Thyroid gland (tissue), 4 donors: ENCODE measurements around the gene NEUROD6. TPM values are rescaled to one million over a fixed set of nuclear protein-coding genes. Genes with fewer than 3 reads are reported as not detected.
A peak's percentile ranks its signal among the peaks of the same experiment; 100 is the strongest.

Source experiments
- DNase-seq, 2 donors: peaks; one replicate each; pipeline ENCODE4 v3.0.0-alpha.2; 2019
- H3K27ac ChIP-seq, 3 donors: fragments of 200-600 bp; sonication (generic); 1 replicate in 2 of 3; 2 replicates in 1 of 3; pipeline ENCODE4 v1.5.1; 2016 to 2019; ENCODE audit warnings: mild to moderate bottlenecking in 1 of 3, moderate library complexity in 1 of 3
- H3K27me3 ChIP-seq: fragments of 200-600 bp; sonication (generic); one replicate; pipeline ENCODE4 v1.5.1; 2019
- H3K36me3 ChIP-seq, 2 donors: fragments of 200-600 bp; sonication (generic); one replicate each; pipeline ENCODE4 v1.5.1; 2016 to 2019
- H3K4me1 ChIP-seq, 2 donors: fragments of 200-600 bp; sonication (generic); one replicate each; pipeline ENCODE4 v1.5.1; 2017 to 2019
- H3K4me3 ChIP-seq, 3 donors: fragments of 200-600 bp; sonication (generic); replicated peaks in 1 of 3; 1 replicate in 2 of 3; 2 replicates in 1 of 3; pipeline ENCODE4 v1.5.1; 2016; ENCODE audit warnings: mild to moderate bottlenecking in 1 of 3
- H3K9me3 ChIP-seq: fragments of 200-600 bp; sonication (generic); one replicate; pipeline ENCODE4 v1.5.1; 2017
- POLR2A ChIP-seq, 2 donors: fragments of 450-650 bp; IDR thresholded peaks; one replicate each; pipeline ENCODE4 v1.6.1; 2017; ENCODE audit warnings: antibody characterized with exemption in 2 of 2, mild to moderate bottlenecking in 2 of 2, moderate library complexity in 1 of 2
- WGBS, 2 donors: methylation state at CpG; one replicate each; pipeline ENCODE4 v1.1.5; 2017; 5-methylcytosine and 5-hydroxymethylcytosine counted together
- intact Hi-C: fragments of 100-400 bp; cut with DNase I; formaldehyde crosslinking; loops from one replicate; pipeline ENCODE4 v1.15.1; 2023
- total RNA-seq, 4 donors: library from RNA; depleted of rRNA; stranded (reverse); fragments of >200 nt; gene quantifications; one replicate each; pipeline ENCODE4 v1.2.3, GENCODE V29; 2016
- TF ChIP-seq, protein P1 (sequence below), 6 experiments: fragments of 200-600 bp in 3 of 6; fragments of 450-650 bp in 3 of 6; sonication (generic) in 3 of 6; IDR thresholded peaks; one replicate each; pipeline ENCODE4 v1.5.1; 2016 to 2019; ENCODE audit warnings: antibody characterized with exemption in 6 of 6, mild to moderate bottlenecking in 2 of 6, inconsistent platforms in 1 of 6, moderate library complexity in 1 of 6

Gene NEUROD6
- total RNA-seq = not detected

DNA sequence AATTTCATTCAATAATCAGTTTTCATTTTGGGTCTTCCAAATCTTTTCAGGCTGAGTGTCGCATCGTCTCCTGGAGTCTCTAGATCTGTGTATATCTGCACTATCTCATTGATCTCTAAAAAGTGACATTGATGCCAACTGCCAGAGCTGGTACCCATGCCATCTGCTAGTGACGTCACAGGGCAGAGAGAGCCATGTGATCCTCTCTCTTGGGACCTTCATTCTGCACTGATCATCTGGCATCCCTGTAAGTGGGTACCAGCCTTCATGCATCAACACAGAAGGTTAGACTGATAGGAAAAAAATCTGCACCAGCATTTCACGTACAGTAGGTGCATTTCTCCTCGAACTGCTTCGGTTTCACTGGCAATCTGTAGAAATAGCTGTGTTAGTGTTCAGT lies at the start of gene NEUROD6:
TSS of gene NEUROD6 (minus strand) at position 124 of the 400 bp plus-strand sequence. CDS start 1,458 bp downstream, outside the sequence.
- intact Hi-C loops = no loop called here
- peaks cover 0 to 3% of the 10 kb centered on the region in 2 donors for H3K4me1 ChIP-seq
- H3K27me3 ChIP-seq = peaks cover 4% of the 10 kb centered on the region
- H3K27ac ChIP-seq = no peak within 1 kb of the TSS
- no peaks in the 10 kb centered on the region for H3K9me3 ChIP-seq
- WGBS, 2 donors = 80 to 83% methylated on average over 6 of the region's 6 CpGs
- TF ChIP-seq, protein P1, sequence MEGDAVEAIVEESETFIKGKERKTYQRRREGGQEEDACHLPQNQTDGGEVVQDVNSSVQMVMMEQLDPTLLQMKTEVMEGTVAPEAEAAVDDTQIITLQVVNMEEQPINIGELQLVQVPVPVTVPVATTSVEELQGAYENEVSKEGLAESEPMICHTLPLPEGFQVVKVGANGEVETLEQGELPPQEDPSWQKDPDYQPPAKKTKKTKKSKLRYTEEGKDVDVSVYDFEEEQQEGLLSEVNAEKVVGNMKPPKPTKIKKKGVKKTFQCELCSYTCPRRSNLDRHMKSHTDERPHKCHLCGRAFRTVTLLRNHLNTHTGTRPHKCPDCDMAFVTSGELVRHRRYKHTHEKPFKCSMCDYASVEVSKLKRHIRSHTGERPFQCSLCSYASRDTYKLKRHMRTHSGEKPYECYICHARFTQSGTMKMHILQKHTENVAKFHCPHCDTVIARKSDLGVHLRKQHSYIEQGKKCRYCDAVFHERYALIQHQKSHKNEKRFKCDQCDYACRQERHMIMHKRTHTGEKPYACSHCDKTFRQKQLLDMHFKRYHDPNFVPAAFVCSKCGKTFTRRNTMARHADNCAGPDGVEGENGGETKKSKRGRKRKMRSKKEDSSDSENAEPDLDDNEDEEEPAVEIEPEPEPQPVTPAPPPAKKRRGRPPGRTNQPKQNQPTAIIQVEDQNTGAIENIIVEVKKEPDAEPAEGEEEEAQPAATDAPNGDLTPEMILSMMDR (IDR thresholded peaks at IDR 0.05) = no peak
- TF ChIP-seq POLR2A (IDR thresholded peaks at IDR 0.05) = no peak
- no peak for DNase-seq
- H3K4me3 ChIP-seq = no peak within 1 kb of the TSS
- H3K36me3 ChIP-seq = no peaks in the 10 kb centered on the region

DNA sequence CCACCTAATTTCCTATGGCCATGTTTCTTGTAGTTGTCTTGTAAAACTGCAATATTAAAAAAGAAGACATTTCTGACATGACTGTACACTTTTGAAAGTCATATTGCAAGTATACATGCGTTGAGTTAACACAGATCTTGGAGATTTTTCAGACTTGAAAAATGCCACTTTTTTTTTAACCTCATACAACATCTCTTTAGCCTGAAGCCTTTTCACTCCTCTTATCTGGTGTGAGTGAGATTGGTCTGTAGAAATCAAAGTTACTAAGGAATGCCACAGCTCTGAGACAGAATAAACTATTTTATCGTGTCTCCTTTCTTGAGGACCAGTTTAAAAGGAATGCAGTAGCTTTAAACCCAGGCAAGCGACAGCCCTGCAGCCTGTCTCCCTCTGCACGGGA lies 43.9 kb upstream of the NEUROD6 start:
- TF ChIP-seq, protein P1 (IDR thresholded peaks at IDR 0.05) = no peak
- TF ChIP-seq POLR2A (IDR thresholded peaks at IDR 0.05) = no peak
- H3K27me3 ChIP-seq = no peaks in the 10 kb centered on the region
- H3K4me1 ChIP-seq = no peaks in the 10 kb centered on the region
- no peak overlapping the region for H3K4me3 ChIP-seq
- no peaks in the 10 kb centered on the region for H3K36me3 ChIP-seq
- no peaks in the 10 kb centered on the region for H3K9me3 ChIP-seq
- 32 to 36% methylated on average over 4 of the region's 4 CpGs for WGBS, 2 donors
- intact Hi-C loops = no loop called here
- H3K27ac ChIP-seq = no peak overlapping the region
- no peak for DNase-seq

DNA sequence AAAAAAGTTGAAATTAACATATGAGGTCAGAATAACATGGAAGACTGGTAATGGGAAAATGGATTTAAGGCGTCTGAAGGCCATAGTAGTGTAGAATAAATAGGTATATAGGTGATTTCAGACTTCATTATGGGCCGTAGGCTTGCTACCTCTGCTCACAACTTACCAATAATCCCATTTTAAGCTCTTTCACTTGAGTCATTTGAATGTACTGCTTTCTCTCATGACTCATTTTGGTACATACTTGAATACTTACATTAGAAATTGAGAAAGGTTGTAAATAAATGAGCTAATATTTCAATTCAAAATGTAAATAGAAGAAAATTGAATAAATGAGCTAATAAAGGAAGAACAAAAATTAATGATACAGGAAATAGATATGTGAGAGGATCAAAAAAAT lies 42.2 kb upstream of the NEUROD6 start:
- no peak for DNase-seq
- no peak for TF ChIP-seq POLR2A (IDR thresholded peaks at IDR 0.05)
- TF ChIP-seq, protein P1 (IDR thresholded peaks at IDR 0.05) = no peak
- H3K4me1 ChIP-seq = no peaks in the 10 kb centered on the region
- H3K27me3 ChIP-seq = no peaks in the 10 kb centered on the region
- 76 to 85% methylated on average over 2 of the region's 2 CpGs for WGBS, 2 donors
- H3K9me3 ChIP-seq = no peaks in the 10 kb centered on the region
- no peaks in the 10 kb centered on the region for H3K36me3 ChIP-seq
- intact Hi-C loops = no loop called here
- H3K4me3 ChIP-seq = no peak overlapping the region
- no peak overlapping the region for H3K27ac ChIP-seq

DNA sequence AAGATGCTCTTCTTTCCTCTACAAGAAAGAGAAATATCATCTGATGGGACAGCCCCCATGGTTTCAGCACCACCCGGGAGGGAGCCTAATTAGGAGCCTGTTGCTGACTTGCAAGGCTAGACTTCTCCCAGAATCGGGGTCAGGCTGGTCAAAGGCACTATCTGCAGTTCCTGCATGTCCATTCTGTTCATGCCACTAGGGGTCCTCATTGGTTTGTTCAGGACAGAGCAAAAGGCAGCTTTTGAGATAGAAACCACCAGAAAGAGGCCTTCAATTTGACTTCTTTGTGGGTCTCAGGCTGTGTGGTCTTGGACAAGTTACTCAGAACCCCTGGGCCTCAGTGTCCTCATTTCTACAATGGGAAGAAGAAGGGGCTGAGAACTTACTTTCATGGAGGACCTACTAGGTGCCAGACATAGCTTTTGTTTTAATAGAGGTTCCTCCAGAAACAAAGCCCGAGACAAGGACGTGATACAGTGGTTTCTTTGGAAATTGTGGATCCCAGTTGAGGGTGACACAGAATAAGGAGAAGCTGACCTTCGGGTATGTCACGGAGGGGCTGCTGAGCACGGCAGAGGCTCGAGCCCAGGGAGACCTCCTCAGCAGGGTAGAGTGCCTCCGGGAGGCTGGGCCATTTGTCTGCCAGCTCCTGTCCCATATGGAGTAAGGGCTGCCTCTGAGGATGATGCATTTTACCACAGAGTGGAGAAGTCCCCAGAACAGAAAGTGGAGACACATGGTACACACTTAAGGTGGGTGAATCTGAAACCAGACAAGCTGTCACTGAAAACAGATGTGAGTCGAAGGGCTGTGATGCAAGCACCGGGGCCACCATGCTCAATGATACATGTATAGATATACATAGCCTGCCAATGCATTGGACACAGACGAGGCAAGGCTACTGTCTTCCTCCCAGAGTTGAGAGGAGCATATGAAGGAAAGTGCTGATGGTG lies 33.1 kb upstream of the NEUROD6 start:
- Histone ChIP-seq H3K27me3 (no peaks in the 10 kb centered on the region), H3K4me3 (no peak overlapping the region), H3K27ac (no peak overlapping the region), H3K36me3 (no peaks in the 10 kb centered on the region), H3K4me1 (no peaks in the 10 kb centered on the region), H3K9me3 (no peaks in the 10 kb centered on the region)
- intact Hi-C loops = no loop called here
- no peak for TF ChIP-seq POLR2A (IDR thresholded peaks at IDR 0.05)
- TF ChIP-seq, protein P1 (IDR thresholded peaks at IDR 0.05) = peak in 1 of 6 experiments; percentile 27
- DNase-seq = no peak
- WGBS, 2 donors = 78 to 81% methylated on average over 9 to 12 of the region's 12 CpGs
